Gastroesophageal sphincter (tissue), 4 donors: ENCODE results near the gene DCAF11. TPM values are rescaled to one million over a fixed set of nuclear protein-coding genes. Genes with fewer than 3 reads are reported as not detected.
A peak's percentile ranks its signal among the peaks of the same experiment; 100 is the strongest.

Experiments used
- ATAC-seq: fragments of 150-250 bp; one replicate; pipeline ENCODE4 v1.9.1; 2016; ENCODE audit warnings: mild to moderate bottlenecking, moderate library complexity
- H3K27ac ChIP-seq, 4 donors: fragments of 200-600 bp; sonication (generic) in 3 of 4; 1 replicate in 3 of 4; 2 replicates in 1 of 4; pipeline ENCODE4 v1.5.1; 2016 to 2019
- H3K27me3 ChIP-seq: fragments of 200-600 bp; sonication (generic); one replicate; pipeline ENCODE4 v1.5.1; 2019
- H3K36me3 ChIP-seq, 2 donors: fragments of 200-600 bp; sonication (generic); one replicate each; pipeline ENCODE4 v1.5.1; 2019; ENCODE audit warnings: control low read depth in 1 of 2
- H3K4me1 ChIP-seq, 3 donors: fragments of 200-600 bp; sonication (generic); 1 replicate in 2 of 3; 2 replicates in 1 of 3; pipeline ENCODE4 v1.5.1; 2016 to 2019; ENCODE audit warnings: control low read depth in 2 of 3
- H3K4me3 ChIP-seq, 2 donors: fragments of 200-600 bp; sonication (generic); one replicate each; pipeline ENCODE4 v1.5.1; 2019; ENCODE audit warnings: mild to moderate bottlenecking in 1 of 2, moderate library complexity in 1 of 2
- H3K9me3 ChIP-seq, 3 donors: fragments of 200-600 bp; sonication (generic); one replicate each; pipeline ENCODE4 v1.5.1; 2017 to 2019; ENCODE audit warnings: control low read depth in 2 of 3
- EP300 ChIP-seq: sonication (generic); formaldehyde crosslinking; IDR thresholded peaks from one replicate; pipeline ENCODE4 v1.6.1; 2017; ENCODE audit warnings: antibody characterized with exemption, mild to moderate bottlenecking
- POLR2A ChIP-seq, 2 donors: fragments of 450-650 bp; IDR thresholded peaks; one replicate each; pipeline ENCODE4 v1.6.1; 2017; ENCODE audit warnings: antibody characterized with exemption in 2 of 2, mild to moderate bottlenecking in 2 of 2, moderate library complexity in 1 of 2
- POLR2AphosphoS5 ChIP-seq: sonication (generic); formaldehyde crosslinking; IDR thresholded peaks from one replicate; pipeline ENCODE4 v1.6.1; 2017; ENCODE audit warnings: antibody characterized with exemption
- WGBS, 2 donors: methylation state at CpG; one replicate each; pipeline ENCODE4 v1.1.5; 2018; ENCODE audit warnings: low coverage in 1 of 2; 5-methylcytosine and 5-hydroxymethylcytosine counted together
- total RNA-seq, 4 donors: library from RNA; depleted of rRNA; stranded (reverse); fragments of >200 nt; gene quantifications; one replicate each; pipeline ENCODE4 v1.1.0, GENCODE V29; 2016
- TF ChIP-seq, protein P1 (sequence below), 4 experiments: fragments of 200-600 bp in 2 of 4; fragments of 450-650 bp in 2 of 4; sonication (generic) in 1 of 4; IDR thresholded peaks; one replicate each; pipeline ENCODE4 v1.5.1; 2017 to 2019; ENCODE audit warnings: antibody characterized with exemption in 4 of 4, mild to moderate bottlenecking in 2 of 4, moderate library complexity in 2 of 4

Gene DCAF11
- total RNA-seq, 4 donors from 2014 or later: 58.0 to 81.6 (median 71.6) TPM

- Histone ChIP-seq H3K36me3 (peaks cover 0 to 45% of the 10 kb centered on the region in 2 donors), H3K9me3 (no peaks in the 10 kb centered on the region), H3K27me3 (no peaks in the 10 kb centered on the region), H3K4me3 (peak overlapping the region in 1 of 2 donors; percentile 63), H3K27ac (no peak overlapping the region), H3K4me1 (peaks cover 0 to 29% (median 10%) of the 10 kb centered on the region in 3 donors)
- 55 to 87% methylated on average over 2 to 5 of the region's 6 CpGs for WGBS, 2 donors
- no peak for ATAC-seq
- no peak for TF ChIP-seq POLR2AphosphoS5
- TF ChIP-seq, protein P1, sequence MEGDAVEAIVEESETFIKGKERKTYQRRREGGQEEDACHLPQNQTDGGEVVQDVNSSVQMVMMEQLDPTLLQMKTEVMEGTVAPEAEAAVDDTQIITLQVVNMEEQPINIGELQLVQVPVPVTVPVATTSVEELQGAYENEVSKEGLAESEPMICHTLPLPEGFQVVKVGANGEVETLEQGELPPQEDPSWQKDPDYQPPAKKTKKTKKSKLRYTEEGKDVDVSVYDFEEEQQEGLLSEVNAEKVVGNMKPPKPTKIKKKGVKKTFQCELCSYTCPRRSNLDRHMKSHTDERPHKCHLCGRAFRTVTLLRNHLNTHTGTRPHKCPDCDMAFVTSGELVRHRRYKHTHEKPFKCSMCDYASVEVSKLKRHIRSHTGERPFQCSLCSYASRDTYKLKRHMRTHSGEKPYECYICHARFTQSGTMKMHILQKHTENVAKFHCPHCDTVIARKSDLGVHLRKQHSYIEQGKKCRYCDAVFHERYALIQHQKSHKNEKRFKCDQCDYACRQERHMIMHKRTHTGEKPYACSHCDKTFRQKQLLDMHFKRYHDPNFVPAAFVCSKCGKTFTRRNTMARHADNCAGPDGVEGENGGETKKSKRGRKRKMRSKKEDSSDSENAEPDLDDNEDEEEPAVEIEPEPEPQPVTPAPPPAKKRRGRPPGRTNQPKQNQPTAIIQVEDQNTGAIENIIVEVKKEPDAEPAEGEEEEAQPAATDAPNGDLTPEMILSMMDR (IDR thresholded peaks at IDR 0.05): no peak
- TF ChIP-seq EP300: no peak
- TF ChIP-seq POLR2A (IDR thresholded peaks at IDR 0.05): no peak
Measured at GRCh38 chr14:24116128-24116814, 1.7 kb downstream of the DCAF11 start.

DNA sequence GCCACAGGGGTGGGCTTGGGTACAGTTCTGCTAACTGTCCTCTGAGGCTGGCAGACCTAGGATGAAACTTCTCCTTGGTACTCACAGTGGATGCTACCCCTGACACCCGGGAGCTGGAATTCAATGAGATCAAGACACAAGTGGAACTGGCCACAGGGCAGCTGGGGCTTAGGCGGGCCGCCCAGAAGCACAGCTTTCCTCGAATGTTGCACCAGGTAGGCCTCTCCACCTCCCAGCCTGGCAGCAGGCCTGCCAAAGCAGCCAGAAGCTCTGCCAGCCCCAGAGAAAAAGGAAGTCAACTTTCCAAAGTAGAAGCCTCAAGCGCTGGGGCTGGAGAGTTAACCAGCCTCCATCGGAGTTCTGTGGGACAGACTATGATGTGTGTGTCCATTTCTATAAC lies 2.6 kb downstream of the DCAF11 start:
- H3K36me3 ChIP-seq: peaks cover 0 to 54% of the 10 kb centered on the region in 2 donors
- no peak for ATAC-seq
- TF ChIP-seq, protein P1 (IDR thresholded peaks at IDR 0.05): no peak
- TF ChIP-seq POLR2A (IDR thresholded peaks at IDR 0.05) (no peak), EP300 (no peak), POLR2AphosphoS5 (no peak)

GRCh38 chr14:24119691-24120090 lies 5.1 kb downstream of the DCAF11 start:
- no peaks in the 10 kb centered on the region for H3K27me3 ChIP-seq
- 88 to 90% methylated on average over 2 to 4 of the region's 6 CpGs for WGBS, 2 donors
- H3K4me1 ChIP-seq: peaks cover 0 to 23% (median 10%) of the 10 kb centered on the region in 3 donors
- TF ChIP-seq, protein P1 (IDR thresholded peaks at IDR 0.05): no peak
- no peak for TF ChIP-seq POLR2A (IDR thresholded peaks at IDR 0.05)
- no peak for TF ChIP-seq POLR2AphosphoS5
- no peak for TF ChIP-seq EP300
- H3K27ac ChIP-seq: no peak overlapping the region
- ATAC-seq: no peak
- peaks cover 0 to 79% of the 10 kb centered on the region in 2 donors for H3K36me3 ChIP-seq
- no peak overlapping the region for H3K4me3 ChIP-seq
- no peaks in the 10 kb centered on the region for H3K9me3 ChIP-seq

More for the DNA sequence above, 2.6 kb downstream of the DCAF11 start:
- WGBS, 2 donors: 85 to 100% methylated on average over 2 to 5 of the region's 6 CpGs
- Histone ChIP-seq H3K4me1 (peaks cover 0 to 29% (median 10%) of the 10 kb centered on the region in 3 donors), H3K9me3 (no peaks in the 10 kb centered on the region), H3K27ac (no peak overlapping the region), H3K27me3 (no peaks in the 10 kb centered on the region), H3K4me3 (no peak overlapping the region)

GRCh38 chr14:24121210-24121609 lies 6.6 kb downstream of the DCAF11 start:
- Histone ChIP-seq H3K4me1 (peaks cover 0 to 14% (median 2%) of the 10 kb centered on the region in 3 donors), H3K4me3 (no peak overlapping the region), H3K27me3 (no peaks in the 10 kb centered on the region), H3K36me3 (peaks cover 0 to 82% of the 10 kb centered on the region in 2 donors), H3K27ac (no peak overlapping the region), H3K9me3 (no peaks in the 10 kb centered on the region)
- no peak for ATAC-seq
- TF ChIP-seq EP300: no peak
- 94% methylated on average over 6 of the region's 8 CpGs; no CpG with 5 or more reads in 1 of the 2 donors for WGBS, 2 donors

- TF ChIP-seq, protein P1 (IDR thresholded peaks at IDR 0.05): no peak
- no peak for TF ChIP-seq POLR2A (IDR thresholded peaks at IDR 0.05)
- no peak for TF ChIP-seq EP300
- no peak for TF ChIP-seq POLR2AphosphoS5
- Histone ChIP-seq H3K27me3 (no peaks in the 10 kb centered on the region), H3K36me3 (peaks cover 0 to 75% of the 10 kb centered on the region in 2 donors), H3K9me3 (no peaks in the 10 kb centered on the region), H3K4me3 (no peak overlapping the region), H3K4me1 (peaks cover 0 to 2% (median 0%) of the 10 kb centered on the region in 3 donors), H3K27ac (no peak overlapping the region)
- WGBS, 2 donors: no CpG with 5 or more reads among the region's 4 CpGs
- no peak for ATAC-seq
Measured at GRCh38 chr14:24122416-24122815, 7.8 kb downstream of the DCAF11 start.
